ENCODE results near the gene USP48.

- no peak for TF ChIP-seq CTCF (IDR thresholded peaks at IDR 0.05)
- TF ChIP-seq POLR2AphosphoS5 (IDR thresholded peaks at IDR 0.05; ENCODE audit: insufficient read depth in 1 of 2, low read depth in 1 of 2) = no peak
- no peak for TF ChIP-seq POLR2A (IDR thresholded peaks at IDR 0.05)
Observed at GRCh38 chr1:21732664-21733063, 50.3 kb downstream of the USP48 start.

Data from vagina (tissue), 2 donors.